Measurements from ENCODE around the gene SHQ1. TPM values are rescaled to one million over a fixed set of nuclear protein-coding genes. Genes with fewer than 3 reads are reported as not detected.

SHQ1 gene
- total RNA-seq, 1 experiment from 2014 or later: 27.6 TPM

GRCh38 chr3:72744330-72744729 lies 103.9 kb downstream of the SHQ1 start:
- H2AFZ ChIP-seq (ENCODE audit: low read depth, low read length, poor library complexity, severe bottlenecking): no peak overlapping the region
- H3K9ac ChIP-seq (ENCODE audit: low read length): no peak overlapping the region
- ATAC-seq: no peak
- no peaks in the 10 kb centered on the region for H3K36me3 ChIP-seq (ENCODE audit: control insufficient read depth in 1 of 2, insufficient read depth in 2 of 2, low read length in 2 of 2)
- no peak overlapping the region for H3K4me2 ChIP-seq (ENCODE audit: low read length)
- ChIA-PET RAD21 (ENCODE audit: low non-redundant PET in 1 of 2, low total read pairs in 2 of 2, uncharacterized antibody in 2 of 2, unreplicated experiment in 2 of 2) (no interaction called here), POLR2A (no interaction called here), CTCF (no interaction called here)
- TF ChIP-seq JUND (IDR thresholded peaks at IDR 0.05) (no peak), SRF (IDR thresholded peaks at IDR 0.05; ENCODE audit: low read depth) (no peak), MAX (IDR thresholded peaks at IDR 0.05) (no peak), ELF1 (IDR thresholded peaks at IDR 0.05; ENCODE audit: borderline replicate concordance, low read depth) (no peak), ZNF274 (IDR thresholded peaks at IDR 0.05; ENCODE audit: low read depth, low read length) (no peak), SP1 (IDR thresholded peaks at IDR 0.05; ENCODE audit: low read depth) (no peak), TCF7L2 (IDR thresholded peaks at IDR 0.05; ENCODE audit: borderline replicate concordance, extremely low read depth, insufficient read depth, insufficient read length) (no peak), CTCF (IDR thresholded peaks at IDR 0.05 in 2 of 3, conservative IDR thresholded peaks at IDR 0.05 in 1 of 3; ENCODE audit: borderline replicate concordance in 1 of 3, insufficient read depth in 1 of 3, low read depth in 2 of 3, low read length in 2 of 3) (no peak), EZH2phosphoT487 (IDR thresholded peaks at IDR 0.05; ENCODE audit: borderline replicate concordance) (no peak), ZFX (IDR thresholded peaks at IDR 0.05) (no peak), RAD21 (IDR thresholded peaks at IDR 0.05; ENCODE audit: low read depth) (no peak), YY1 (IDR thresholded peaks at IDR 0.05; ENCODE audit: extremely low read depth, insufficient replicate concordance, low read depth, low read length) (no peak), EZH2 (IDR thresholded peaks at IDR 0.05) (no peak), FOSL1 (IDR thresholded peaks at IDR 0.05; ENCODE audit: low read depth) (no peak), POLR2AphosphoS5 (IDR thresholded peaks at IDR 0.05; ENCODE audit: low read depth, low read length) (no peak), SIN3A (IDR thresholded peaks at IDR 0.05; ENCODE audit: low read depth) (no peak), POLR2A (IDR thresholded peaks at IDR 0.05; ENCODE audit: borderline replicate concordance, extremely low read depth, insufficient read depth, insufficient read length) (no peak)
- TF ChIP-seq, protein P1, sequence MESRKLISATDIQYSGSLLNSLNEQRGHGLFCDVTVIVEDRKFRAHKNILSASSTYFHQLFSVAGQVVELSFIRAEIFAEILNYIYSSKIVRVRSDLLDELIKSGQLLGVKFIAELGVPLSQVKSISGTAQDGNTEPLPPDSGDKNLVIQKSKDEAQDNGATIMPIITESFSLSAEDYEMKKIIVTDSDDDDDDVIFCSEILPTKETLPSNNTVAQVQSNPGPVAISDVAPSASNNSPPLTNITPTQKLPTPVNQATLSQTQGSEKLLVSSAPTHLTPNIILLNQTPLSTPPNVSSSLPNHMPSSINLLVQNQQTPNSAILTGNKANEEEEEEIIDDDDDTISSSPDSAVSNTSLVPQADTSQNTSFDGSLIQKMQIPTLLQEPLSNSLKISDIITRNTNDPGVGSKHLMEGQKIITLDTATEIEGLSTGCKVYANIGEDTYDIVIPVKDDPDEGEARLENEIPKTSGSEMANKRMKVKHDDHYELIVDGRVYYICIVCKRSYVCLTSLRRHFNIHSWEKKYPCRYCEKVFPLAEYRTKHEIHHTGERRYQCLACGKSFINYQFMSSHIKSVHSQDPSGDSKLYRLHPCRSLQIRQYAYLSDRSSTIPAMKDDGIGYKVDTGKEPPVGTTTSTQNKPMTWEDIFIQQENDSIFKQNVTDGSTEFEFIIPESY (IDR thresholded peaks at IDR 0.05; ENCODE audit: extremely low read depth, insufficient replicate concordance, low read length): no peak
- TF ChIP-seq, protein P2, sequence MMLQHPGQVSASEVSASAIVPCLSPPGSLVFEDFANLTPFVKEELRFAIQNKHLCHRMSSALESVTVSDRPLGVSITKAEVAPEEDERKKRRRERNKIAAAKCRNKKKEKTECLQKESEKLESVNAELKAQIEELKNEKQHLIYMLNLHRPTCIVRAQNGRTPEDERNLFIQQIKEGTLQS (IDR thresholded peaks at IDR 0.05): no peak
- no peaks in the 10 kb centered on the region for H3K79me2 ChIP-seq (ENCODE audit: insufficient read depth, low read length)
- H3K4me1 ChIP-seq (ENCODE audit: control insufficient read depth in 1 of 2, insufficient read depth in 2 of 2, low read length in 2 of 2): peaks cover 0 to 7% of the 10 kb centered on the region in 2 experiments; a peak in 1 of 4 replicates
- no peak overlapping the region for H3K4me3 ChIP-seq (replicated peaks in 1 of 2; ENCODE audit: low read depth in 1 of 2, low read length in 2 of 2)
- no peaks in the 10 kb centered on the region for H3K9me3 ChIP-seq (ENCODE audit: control insufficient read depth in 1 of 2, insufficient read depth in 1 of 2, low read depth in 1 of 2, low read length in 2 of 2)
- H3K9me2 ChIP-seq (ENCODE audit: insufficient read depth): no peaks in the 10 kb centered on the region
- no peaks in the 10 kb centered on the region for H4K20me1 ChIP-seq (ENCODE audit: insufficient read depth)
- no peaks in the 10 kb centered on the region for H3K27me3 ChIP-seq (ENCODE audit: insufficient read depth, low read length)
- DNase-seq (ENCODE audit: low read depth, low spot score): no peak
- intact Hi-C loops (cut with micrococcal nuclease): no loop called here
- no peak overlapping the region for H3K27ac ChIP-seq (ENCODE audit: low read depth, low read length)
- no TSS peak for BruUV-seq (replicated peaks)

Measured in HCT116 (cell line).